Caco-2 (cell line): ENCODE results near the gene NUMA1. TPM values are rescaled to one million over a fixed set of nuclear protein-coding genes. Genes with fewer than 3 reads are reported as not detected.

Experiments
- BruUV-seq: library from RNA; stranded (reverse); fragments of 400-500 nt; replicated peaks from 2 replicates; lab custom pipeline; 2021; lab: Mats Ljungman, UMichigan
- CTCF ChIA-PET: fragments of 300-600 bp; sonication (Branson Sonifier 250); formaldehyde crosslinking; loops from one replicate; lab custom pipeline; 2022; ENCODE audit warnings: antibody characterized with exemption; lab: Charles Lee
- POLR2A ChIA-PET: fragments of 300-600 bp; sonication (Branson Sonifier 250); formaldehyde crosslinking; loops from one replicate; lab custom pipeline; 2022; ENCODE audit warnings: antibody characterized with exemption; lab: Charles Lee
- DNase-seq, 2 experiments: peaks; one replicate each; pipeline versions ENCODE4 v3.0.0 to v3.0.0-alpha.2; 2020 to 2022
- H3K27me3 ChIP-seq: replicated peaks from 2 replicates; pipeline ENCODE4 v1.6.0; 2011; ENCODE audit warnings: low read length; ENCODE audit not compliant: control insufficient read depth, insufficient read depth
- H3K36me3 ChIP-seq: 2 replicates; pipeline ENCODE4 v1.5.1; 2011; ENCODE audit warnings: low read length; ENCODE audit not compliant: control insufficient read depth, insufficient read depth
- H3K4me1 ChIP-seq: fragments of 250-450 bp; sonication (Bioruptor Pico); 2 replicates; pipeline ENCODE4 v1.5.1; 2020; ENCODE audit warnings: mild to moderate bottlenecking
- H3K4me3 ChIP-seq: 2 replicates; pipeline ENCODE4 v1.5.1; 2011; ENCODE audit warnings: low read depth, mild to moderate bottlenecking, control low read depth, low read length
- H3K9me3 ChIP-seq: fragments of 250-450 bp; sonication (Bioruptor Pico); 2 replicates; pipeline ENCODE4 v1.5.1; 2020; ENCODE audit warnings: mild to moderate bottlenecking, moderate library complexity
- H3K27ac Mint-ChIP-seq: one replicate; pipeline ENCODE4 v1.8.0; 2022; ENCODE audit warnings: mixed read lengths; ENCODE audit not compliant: unreplicated experiment
- H3K27me3 Mint-ChIP-seq: one replicate; pipeline ENCODE4 v1.8.0; 2022; ENCODE audit warnings: mixed read lengths; ENCODE audit not compliant: insufficient read depth, unreplicated experiment
- H3K36me3 Mint-ChIP-seq: one replicate; pipeline ENCODE4 v1.8.0; 2022; ENCODE audit warnings: mild to moderate bottlenecking, mixed read lengths; ENCODE audit not compliant: insufficient read depth, unreplicated experiment
- H3K4me1 Mint-ChIP-seq: one replicate; pipeline ENCODE4 v1.8.0; 2022; ENCODE audit warnings: low read depth, mixed read lengths; ENCODE audit not compliant: unreplicated experiment
- H3K4me3 Mint-ChIP-seq: one replicate; pipeline ENCODE4 v1.8.0; 2022; ENCODE audit warnings: mild to moderate bottlenecking, moderate library complexity, mixed read lengths; ENCODE audit not compliant: unreplicated experiment
- H3K9me3 Mint-ChIP-seq: one replicate; pipeline ENCODE4 v1.8.0; 2022; ENCODE audit warnings: mixed read lengths; ENCODE audit not compliant: unreplicated experiment
- CTCF ChIP-seq, 2 experiments: fragments of 200-600 bp in 1 of 2; IDR thresholded peaks; 1 replicate in 1 of 2; 2 replicates in 1 of 2; pipeline versions ENCODE4 v1.5.1 to v1.8.0; 2011 to 2022; ENCODE audit warnings: antibody characterized with exemption in 1 of 2, control low read depth in 1 of 2, inconsistent platforms in 1 of 2, low read depth in 1 of 2, low read length in 1 of 2, mild to moderate bottlenecking in 1 of 2, moderate library complexity in 1 of 2; ENCODE audit not compliant: insufficient read depth in 1 of 2, severe bottlenecking in 1 of 2, unreplicated experiment in 1 of 2
- intact Hi-C: fragments of 100-400 bp; cut with micrococcal nuclease; formaldehyde crosslinking; loops from one replicate; pipeline ENCODE4 v1.10.0; 2022; ENCODE audit not compliant: unreplicated experiment
- microRNA-seq: library from miRNA; unstranded; fragments of <30 nt; microRNA quantifications from one replicate; pipeline ENCODE4 v1.2.0, GENCODE V29; 2022
- total RNA-seq: library from RNA; stranded (reverse); gene quantifications from 2 replicates; pipeline ENCODE4 v1.2.3, GENCODE V29; 2022

NUMA1 gene
- total RNA-seq, 1 experiment from 2014 or later = 190 TPM

GRCh38 chr11:71955898-71956456 is 124.4 kb downstream of the NUMA1 start:
- no peaks in the 10 kb centered on the region for H3K4me1 ChIP-seq
- H3K9me3 ChIP-seq = no peaks in the 10 kb centered on the region
- no peaks in the 10 kb centered on the region for H3K9me3 Mint-ChIP-seq
- H3K4me3 ChIP-seq = no peak overlapping the region
- H3K27me3 Mint-ChIP-seq = no peaks in the 10 kb centered on the region
- intact Hi-C loops = no loop called here
- H3K27me3 ChIP-seq = no peaks in the 10 kb centered on the region
- H3K4me1 Mint-ChIP-seq = peaks cover 16% of the 10 kb centered on the region
- H3K36me3 Mint-ChIP-seq = peaks cover 19% of the 10 kb centered on the region
- BruUV-seq = no TSS peak
- CTCF ChIA-PET = no interaction called here
- no peak for TF ChIP-seq CTCF (IDR thresholded peaks at IDR 0.05; ENCODE audit: insufficient read depth in 1 of 2, low read depth in 1 of 2, low read length in 1 of 2, severe bottlenecking in 1 of 2, unreplicated experiment in 1 of 2)
- H3K4me3 Mint-ChIP-seq = no peak overlapping the region
- no peak for DNase-seq
- H3K27ac Mint-ChIP-seq = no peak overlapping the region
- H3K36me3 ChIP-seq = no peaks in the 10 kb centered on the region; the same call in 1 of the 2 replicates
- POLR2A ChIA-PET = no interaction called here

Small RNAs within 50 kb of the gene (microRNA-seq; reads per million reads assigned to microRNA genes)
- gene MIR3165 = 0.56 reads per million

Other genes starting within 250 kb of the NUMA1 start
- not detected in 2 replicates for gene DEFB108B, start 247.3 kb downstream of the NUMA1 start, total RNA-seq
- not detected in 2 replicates for gene DEFB131B, start 202.1 kb downstream of the NUMA1 start, total RNA-seq
- gene XNDC1N, start 151.9 kb downstream of the NUMA1 start, total RNA-seq = 25.5 and 32.1 TPM in 2 replicates
- gene RNF121, start 151.5 kb downstream of the NUMA1 start, total RNA-seq = 146 and 153 TPM in 2 replicates
- 34.7 and 37.7 TPM in 2 replicates for gene IL18BP, start 81.6 kb downstream of the NUMA1 start, total RNA-seq
- gene LRRC51, start 308 bp upstream of the NUMA1 start, total RNA-seq = 13.7 and 13.8 TPM in 2 replicates
- 158 and 170 TPM in 2 replicates for gene LAMTOR1, start 22.8 kb upstream of the NUMA1 start, total RNA-seq
- not detected in 2 replicates for gene TOMT, start 25.4 kb upstream of the NUMA1 start, total RNA-seq
- gene ANAPC15, start 32.2 kb upstream of the NUMA1 start, total RNA-seq = 98.6 and 105 TPM in 2 replicates
- gene FOLR3, start 55.2 kb upstream of the NUMA1 start, total RNA-seq = not detected in 2 replicates
- gene FOLR1, start 111.6 kb upstream of the NUMA1 start, total RNA-seq = 65.9 and 93.4 TPM in 2 replicates
- not detected in 2 replicates for gene FOLR2, start 136.3 kb upstream of the NUMA1 start, total RNA-seq
- gene INPPL1, start 144.2 kb upstream of the NUMA1 start, total RNA-seq = 393 and 396 TPM in 2 replicates
- gene PHOX2A, start 163.6 kb upstream of the NUMA1 start, total RNA-seq = not detected in 2 replicates